Measurements from ENCODE around the gene ACOX3. TPM values are rescaled to one million over a fixed set of nuclear protein-coding genes. Genes with fewer than 3 reads are reported as not detected.

The ACOX3 gene
- total RNA-seq, 1 experiment from 2014 or later: 12.2 TPM

DNA sequence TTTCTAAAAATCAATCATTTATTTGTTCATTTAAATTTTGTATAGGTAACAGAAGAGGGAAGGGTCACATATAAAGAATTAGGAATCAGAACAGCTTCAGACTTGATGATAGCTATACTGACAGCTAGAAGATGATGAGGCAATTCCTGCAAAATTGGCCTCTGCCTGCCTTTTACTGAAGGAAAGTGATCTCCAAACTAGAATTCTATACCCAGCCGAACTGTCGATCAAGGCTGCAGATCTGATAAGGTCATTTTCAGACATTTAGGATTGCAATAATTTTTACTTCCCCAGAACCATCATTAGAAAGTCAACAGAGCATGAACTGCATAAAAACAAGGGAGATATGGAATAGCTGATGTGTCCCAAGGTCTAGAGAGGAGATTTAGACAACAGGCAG, 104.7 kb downstream of the ACOX3 start:
- POLR2A ChIA-PET (ENCODE audit: unreplicated experiment): no interaction called here

DNA sequence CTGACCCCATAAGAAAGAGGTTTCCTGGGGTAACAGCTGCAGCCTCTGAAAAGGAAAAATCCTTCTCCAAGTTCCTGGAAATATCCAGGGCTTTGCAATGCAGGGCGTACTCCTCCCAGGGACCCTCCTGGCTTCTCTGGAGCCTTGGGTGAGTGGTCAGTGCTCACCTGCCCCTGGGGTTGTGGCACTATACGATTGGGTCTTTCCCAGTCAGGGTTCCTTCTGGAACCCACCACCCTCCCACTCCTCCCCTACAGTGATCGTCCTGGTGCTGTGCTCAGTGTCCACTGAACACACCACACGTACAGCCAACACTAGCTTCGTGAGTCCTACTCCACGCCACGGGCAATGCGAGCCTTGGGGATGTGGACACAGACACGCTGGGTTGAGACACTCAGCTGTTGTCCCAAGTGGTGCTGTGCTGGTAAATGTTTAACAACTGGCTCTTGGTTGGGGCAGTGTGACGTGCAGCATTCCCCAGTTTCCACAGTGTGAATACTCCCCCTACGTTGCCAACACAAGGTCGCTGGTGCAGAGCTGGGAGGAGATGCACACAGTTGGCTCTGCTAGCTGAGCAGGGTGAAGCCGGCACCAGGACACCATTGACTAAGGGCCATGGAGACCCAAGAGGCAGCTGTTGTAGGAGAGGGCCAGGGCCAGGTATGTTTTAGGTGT, 105.6 kb downstream of the ACOX3 start:
- H3K79me2 ChIP-seq (ENCODE audit: low read length): no peaks in the 10 kb centered on the region
- H3K9me3 ChIP-seq (ENCODE audit: low read length): no peaks in the 10 kb centered on the region
- H3K9me2 ChIP-seq (replicated peaks; ENCODE audit: low read length): no peaks in the 10 kb centered on the region
- no peak overlapping the region for H3K27ac ChIP-seq (ENCODE audit: low read length)
- no peaks in the 10 kb centered on the region for H3F3A ChIP-seq (ENCODE audit: low read length, unreplicated experiment)
- no peaks in the 10 kb centered on the region for H3K27me3 ChIP-seq (ENCODE audit: low read length)
- ATAC-seq (no peak), DNase-seq (no peak)
- BruUV-seq (replicated peaks): no TSS peak
- H3K4me3 ChIP-seq (ENCODE audit: low read length): no peak overlapping the region
- intact Hi-C loops (cut with micrococcal nuclease): no loop called here
- TF ChIP-seq EZH2phosphoT487 (IDR thresholded peaks at IDR 0.05; ENCODE audit: borderline replicate concordance, low read length) (no peak), EZH2 (IDR thresholded peaks at IDR 0.05; ENCODE audit: low read length, unreplicated experiment) (no peak)
- TF ChIP-seq, protein P1, sequence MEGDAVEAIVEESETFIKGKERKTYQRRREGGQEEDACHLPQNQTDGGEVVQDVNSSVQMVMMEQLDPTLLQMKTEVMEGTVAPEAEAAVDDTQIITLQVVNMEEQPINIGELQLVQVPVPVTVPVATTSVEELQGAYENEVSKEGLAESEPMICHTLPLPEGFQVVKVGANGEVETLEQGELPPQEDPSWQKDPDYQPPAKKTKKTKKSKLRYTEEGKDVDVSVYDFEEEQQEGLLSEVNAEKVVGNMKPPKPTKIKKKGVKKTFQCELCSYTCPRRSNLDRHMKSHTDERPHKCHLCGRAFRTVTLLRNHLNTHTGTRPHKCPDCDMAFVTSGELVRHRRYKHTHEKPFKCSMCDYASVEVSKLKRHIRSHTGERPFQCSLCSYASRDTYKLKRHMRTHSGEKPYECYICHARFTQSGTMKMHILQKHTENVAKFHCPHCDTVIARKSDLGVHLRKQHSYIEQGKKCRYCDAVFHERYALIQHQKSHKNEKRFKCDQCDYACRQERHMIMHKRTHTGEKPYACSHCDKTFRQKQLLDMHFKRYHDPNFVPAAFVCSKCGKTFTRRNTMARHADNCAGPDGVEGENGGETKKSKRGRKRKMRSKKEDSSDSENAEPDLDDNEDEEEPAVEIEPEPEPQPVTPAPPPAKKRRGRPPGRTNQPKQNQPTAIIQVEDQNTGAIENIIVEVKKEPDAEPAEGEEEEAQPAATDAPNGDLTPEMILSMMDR (conservative IDR thresholded peaks at IDR 0.05; ENCODE audit: low read depth, low read length): no peak
- no peak overlapping the region for H3K9ac ChIP-seq (ENCODE audit: low read length)
- H3K36me3 ChIP-seq (ENCODE audit: low read depth, low read length): no peaks in the 10 kb centered on the region
- H4K20me1 ChIP-seq (ENCODE audit: low read length): no peaks in the 10 kb centered on the region
- no peak overlapping the region for H2AFZ ChIP-seq (ENCODE audit: low read length)
- ChIA-PET POLR2A (ENCODE audit: unreplicated experiment) (no interaction called here), CTCF (no interaction called here)
- H3K4me1 ChIP-seq (ENCODE audit: insufficient read depth, low read length): peaks cover 5% of the 10 kb centered on the region
- H3K4me2 ChIP-seq (ENCODE audit: low read length): no peak overlapping the region

More for the DNA sequence above, 104.7 kb downstream of the ACOX3 start:
- Histone ChIP-seq H3K9me2 (replicated peaks; ENCODE audit: low read length) (no peaks in the 10 kb centered on the region), H4K20me1 (ENCODE audit: low read length) (no peaks in the 10 kb centered on the region), H3K4me2 (ENCODE audit: low read length) (no peak overlapping the region), H3K4me1 (ENCODE audit: insufficient read depth, low read length) (peaks cover 5% of the 10 kb centered on the region), H3K9me3 (ENCODE audit: low read length) (no peaks in the 10 kb centered on the region), H3K27ac (ENCODE audit: low read length) (no peak overlapping the region), H3K36me3 (ENCODE audit: low read depth, low read length) (no peaks in the 10 kb centered on the region), H3K4me3 (ENCODE audit: low read length) (no peak overlapping the region), H3F3A (ENCODE audit: low read length, unreplicated experiment) (no peaks in the 10 kb centered on the region), H3K79me2 (ENCODE audit: low read length) (no peaks in the 10 kb centered on the region), H2AFZ (ENCODE audit: low read length) (no peak overlapping the region), H3K9ac (ENCODE audit: low read length) (no peak overlapping the region), H3K27me3 (ENCODE audit: low read length) (no peaks in the 10 kb centered on the region)
- CTCF ChIA-PET: no interaction called here
- intact Hi-C loops (cut with micrococcal nuclease): no loop called here
- DNase-seq (no peak), ATAC-seq (no peak)
- BruUV-seq (replicated peaks): no TSS peak
- TF ChIP-seq EZH2phosphoT487 (IDR thresholded peaks at IDR 0.05; ENCODE audit: borderline replicate concordance, low read length) (no peak), EZH2 (IDR thresholded peaks at IDR 0.05; ENCODE audit: low read length, unreplicated experiment) (no peak)
- TF ChIP-seq, protein P1 (conservative IDR thresholded peaks at IDR 0.05; ENCODE audit: low read depth, low read length): no peak

DNA sequence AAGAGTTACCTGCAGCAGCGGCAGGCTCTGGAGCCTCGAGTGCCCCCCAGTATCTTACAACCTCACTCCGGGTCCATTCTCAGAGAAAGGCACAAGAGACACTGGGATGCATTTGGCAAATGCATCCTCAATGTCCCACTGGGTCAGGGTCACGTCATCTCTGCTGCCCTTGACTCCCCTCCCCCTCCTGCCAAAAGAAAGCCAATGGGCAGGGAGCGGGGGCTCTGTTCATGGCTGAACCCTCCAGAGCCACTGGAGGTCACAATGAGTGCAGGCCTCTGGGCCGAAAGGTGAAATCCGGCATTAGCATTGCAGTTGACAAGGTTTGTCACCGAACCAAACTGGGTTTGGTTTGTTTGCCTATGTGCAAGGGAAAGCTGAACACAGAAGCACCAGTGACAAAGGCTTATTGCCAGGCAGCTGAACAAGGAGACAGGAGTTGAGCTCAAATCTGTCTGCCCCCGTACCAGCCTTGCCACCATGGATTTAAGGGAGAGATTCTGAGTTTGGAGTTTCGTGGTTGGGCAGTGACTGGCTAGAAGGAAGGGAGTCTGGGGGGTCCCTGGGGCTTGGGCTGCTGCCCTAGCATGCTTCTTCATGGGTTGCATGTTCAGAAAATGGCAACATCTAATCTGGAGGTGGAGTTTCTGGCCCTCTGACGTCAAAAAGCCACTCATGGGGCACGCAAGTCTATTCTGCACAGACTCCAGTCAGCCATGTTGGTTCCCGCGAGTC, 106.6 kb downstream of the ACOX3 start:
- no peaks in the 10 kb centered on the region for H3K36me3 ChIP-seq (ENCODE audit: low read depth, low read length)
- intact Hi-C loops (cut with micrococcal nuclease): no loop called here
- no peak overlapping the region for H3K27ac ChIP-seq (ENCODE audit: low read length)
- no peaks in the 10 kb centered on the region for H3K9me3 ChIP-seq (ENCODE audit: low read length)
- H3K9ac ChIP-seq (ENCODE audit: low read length): no peak overlapping the region
- no peak overlapping the region for H2AFZ ChIP-seq (ENCODE audit: low read length)
- ATAC-seq: no peak
- no peaks in the 10 kb centered on the region for H3K9me2 ChIP-seq (replicated peaks; ENCODE audit: low read length)
- H3K4me1 ChIP-seq (ENCODE audit: insufficient read depth, low read length): peaks cover 5% of the 10 kb centered on the region
- no peaks in the 10 kb centered on the region for H3K27me3 ChIP-seq (ENCODE audit: low read length)
- BruUV-seq (replicated peaks): no TSS peak
- no peaks in the 10 kb centered on the region for H3F3A ChIP-seq (ENCODE audit: low read length, unreplicated experiment)
- POLR2A ChIA-PET (ENCODE audit: unreplicated experiment): no interaction called here
- H3K4me2 ChIP-seq (ENCODE audit: low read length): no peak overlapping the region
- no peak for DNase-seq
- no peaks in the 10 kb centered on the region for H3K79me2 ChIP-seq (ENCODE audit: low read length)
- H3K4me3 ChIP-seq (ENCODE audit: low read length): no peak overlapping the region
- CTCF ChIA-PET: no interaction called here
- no peaks in the 10 kb centered on the region for H4K20me1 ChIP-seq (ENCODE audit: low read length)
- TF ChIP-seq EZH2 (IDR thresholded peaks at IDR 0.05; ENCODE audit: low read length, unreplicated experiment) (no peak), EZH2phosphoT487 (IDR thresholded peaks at IDR 0.05; ENCODE audit: borderline replicate concordance, low read length) (no peak)
- TF ChIP-seq, protein P1 (conservative IDR thresholded peaks at IDR 0.05; ENCODE audit: low read depth, low read length): no peak
